LNCaP clone FGC (cell line): ENCODE measurements around the gene MMADHC.

Experiments used
- DNase-seq: peaks from one replicate; pipeline ENCODE4 v3.0.0-alpha.2; 2011; ENCODE audit warnings: low read depth
- H3K4me3 ChIP-seq: 2 replicates; pipeline ENCODE4 v1.5.1; 2011; ENCODE audit warnings: mild to moderate bottlenecking, low read depth, low read length, control low read depth
- TF ChIP-seq, protein P1 (sequence below): IDR thresholded peaks from 2 replicates; pipeline ENCODE4 v1.5.1; 2012; ENCODE audit warnings: mild to moderate bottlenecking; ENCODE audit not compliant: control insufficient read depth, insufficient read depth; ENCODE audit errors: extremely low read depth

The MMADHC gene

DNA sequence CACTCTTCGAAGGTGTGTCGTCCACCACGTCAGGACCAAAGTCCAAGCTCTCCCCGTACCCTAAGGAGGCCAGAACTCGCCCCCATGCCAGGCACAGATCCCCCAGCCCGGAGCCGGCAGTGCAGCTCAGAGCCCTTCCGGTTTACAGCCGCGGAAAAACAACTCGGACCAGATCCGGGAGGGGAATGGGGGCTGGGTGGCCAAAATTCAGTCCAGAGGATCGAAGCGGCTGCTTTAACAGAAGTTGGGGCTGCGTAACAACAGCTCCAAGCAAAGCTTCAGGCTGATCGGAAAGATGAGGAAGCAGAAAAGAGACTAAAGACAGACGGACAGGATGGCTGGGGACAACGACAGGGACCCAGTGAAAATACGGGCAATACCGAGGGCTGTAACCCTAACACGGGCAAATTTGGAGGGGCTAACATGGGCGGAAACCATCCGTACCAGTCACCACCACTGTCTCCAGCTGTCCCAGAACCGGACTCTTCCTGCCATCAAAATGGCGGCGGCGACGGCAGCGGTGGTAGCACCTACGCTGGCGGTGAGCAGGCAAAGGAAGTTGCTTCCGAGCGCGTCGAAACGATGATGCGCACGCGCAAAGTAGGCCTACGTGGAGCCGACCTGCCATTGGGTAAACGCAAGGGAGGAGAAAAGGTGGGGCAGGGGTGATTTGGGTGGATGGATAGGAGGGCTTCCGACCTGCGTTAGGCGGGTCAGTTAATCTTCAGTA, at the start of gene MMADHC:
Gene MMADHC (minus strand): TSS at position 556 of the 730 bp plus-strand sequence. CDS start 678 bp downstream, outside the sequence.
- peak within 1 kb of the TSS; percentile 97 for H3K4me3 ChIP-seq
- peak; percentile 81 for DNase-seq
- TF ChIP-seq, protein P1, sequence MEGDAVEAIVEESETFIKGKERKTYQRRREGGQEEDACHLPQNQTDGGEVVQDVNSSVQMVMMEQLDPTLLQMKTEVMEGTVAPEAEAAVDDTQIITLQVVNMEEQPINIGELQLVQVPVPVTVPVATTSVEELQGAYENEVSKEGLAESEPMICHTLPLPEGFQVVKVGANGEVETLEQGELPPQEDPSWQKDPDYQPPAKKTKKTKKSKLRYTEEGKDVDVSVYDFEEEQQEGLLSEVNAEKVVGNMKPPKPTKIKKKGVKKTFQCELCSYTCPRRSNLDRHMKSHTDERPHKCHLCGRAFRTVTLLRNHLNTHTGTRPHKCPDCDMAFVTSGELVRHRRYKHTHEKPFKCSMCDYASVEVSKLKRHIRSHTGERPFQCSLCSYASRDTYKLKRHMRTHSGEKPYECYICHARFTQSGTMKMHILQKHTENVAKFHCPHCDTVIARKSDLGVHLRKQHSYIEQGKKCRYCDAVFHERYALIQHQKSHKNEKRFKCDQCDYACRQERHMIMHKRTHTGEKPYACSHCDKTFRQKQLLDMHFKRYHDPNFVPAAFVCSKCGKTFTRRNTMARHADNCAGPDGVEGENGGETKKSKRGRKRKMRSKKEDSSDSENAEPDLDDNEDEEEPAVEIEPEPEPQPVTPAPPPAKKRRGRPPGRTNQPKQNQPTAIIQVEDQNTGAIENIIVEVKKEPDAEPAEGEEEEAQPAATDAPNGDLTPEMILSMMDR: no peak

DNA sequence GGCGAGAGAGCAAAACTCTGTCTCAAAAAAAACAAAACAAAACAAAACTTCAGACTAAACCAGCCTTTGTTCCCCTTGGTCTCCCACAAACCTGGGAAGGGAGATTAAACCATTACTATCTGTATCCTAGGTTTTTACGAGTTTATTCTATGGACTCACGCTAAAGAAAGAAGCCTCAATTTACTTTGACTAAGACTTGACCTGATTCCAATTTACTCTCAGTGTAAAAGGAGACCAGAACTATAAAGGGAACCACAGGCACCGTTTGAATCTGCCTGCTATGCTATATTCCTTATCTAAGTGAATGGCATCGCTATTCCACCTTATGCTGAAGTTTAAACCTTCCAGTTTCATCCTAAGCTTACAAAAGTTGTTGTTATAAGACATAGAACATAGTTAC, 46.5 kb upstream of the MMADHC start:
- DNase-seq: no peak
- H3K4me3 ChIP-seq: no peak overlapping the region
- TF ChIP-seq, protein P1: no peak

DNA sequence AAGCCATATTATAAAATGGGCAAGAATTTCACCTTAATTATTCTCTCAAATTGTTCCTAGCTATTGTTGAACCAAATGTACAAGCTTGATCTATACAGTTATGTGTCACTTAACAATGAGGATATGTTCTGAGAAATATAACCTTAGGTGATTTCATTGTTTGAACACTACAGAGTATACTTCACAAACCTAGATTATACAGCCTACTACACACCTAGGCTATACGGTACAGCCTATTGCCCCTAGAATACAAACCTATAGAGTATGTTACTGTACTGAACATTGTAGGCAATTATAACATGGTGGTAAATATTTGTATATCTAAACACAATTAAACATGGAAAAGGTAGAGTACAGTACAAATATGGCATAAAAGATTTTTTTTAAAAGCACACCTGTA, 42.9 kb upstream of the MMADHC start:
- DNase-seq: no peak
- TF ChIP-seq, protein P1: no peak
- no peak overlapping the region for H3K4me3 ChIP-seq

DNA sequence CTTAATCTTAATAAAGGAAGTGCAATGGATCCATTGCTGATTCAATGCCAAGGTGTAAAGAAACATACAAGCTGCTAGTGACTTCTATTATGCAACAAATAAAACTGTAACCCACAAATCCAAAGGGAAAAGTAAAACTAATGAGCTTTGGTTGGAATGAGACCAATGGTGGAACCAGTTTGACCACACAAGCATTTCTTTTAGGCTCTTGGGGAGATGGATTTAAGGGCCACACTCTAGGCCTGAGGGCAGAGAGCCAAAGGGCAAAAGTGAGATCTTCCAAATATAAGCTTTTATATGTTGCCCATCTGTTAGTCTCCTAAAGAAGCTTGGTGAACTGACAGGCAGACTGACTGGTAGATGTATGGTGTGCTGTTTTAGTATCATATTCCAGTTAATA, 41.5 kb upstream of the MMADHC start:
- no peak overlapping the region for H3K4me3 ChIP-seq
- TF ChIP-seq, protein P1: no peak
- DNase-seq: no peak

DNA sequence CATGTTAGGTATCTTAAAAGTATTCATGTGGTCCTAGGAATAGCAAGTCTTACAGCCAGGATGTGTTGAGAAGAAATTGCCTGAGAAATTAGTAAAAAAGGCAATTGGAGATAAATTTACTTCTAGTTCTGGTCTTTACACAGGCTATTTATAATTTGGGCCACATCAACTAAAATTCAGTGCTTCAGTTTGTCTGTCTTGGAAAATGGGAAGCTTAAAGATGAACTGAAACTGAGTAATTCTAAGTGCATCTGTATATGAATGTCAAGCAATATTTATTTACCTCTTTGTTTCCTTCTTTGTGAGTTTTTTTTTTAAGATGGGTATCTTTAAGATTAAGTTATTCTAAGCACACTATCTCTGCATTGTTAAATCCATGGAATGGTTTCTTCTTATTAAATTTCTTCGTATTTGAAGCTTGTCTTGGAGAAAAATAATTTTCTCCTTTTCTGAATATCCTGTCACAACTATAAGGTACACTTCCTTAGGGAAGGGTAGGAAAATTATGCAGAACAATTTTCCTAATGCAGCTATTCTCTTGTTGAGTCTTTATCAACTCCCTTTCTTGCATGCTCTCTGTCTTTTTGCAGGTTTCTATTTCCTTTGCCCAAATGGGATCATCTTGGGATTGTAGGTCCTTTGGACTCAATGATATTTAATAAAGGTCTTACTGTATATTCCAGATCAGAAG, 39.7 kb upstream of the MMADHC start:
- no peak for DNase-seq
- no peak overlapping the region for H3K4me3 ChIP-seq
- TF ChIP-seq, protein P1: no peak

DNA sequence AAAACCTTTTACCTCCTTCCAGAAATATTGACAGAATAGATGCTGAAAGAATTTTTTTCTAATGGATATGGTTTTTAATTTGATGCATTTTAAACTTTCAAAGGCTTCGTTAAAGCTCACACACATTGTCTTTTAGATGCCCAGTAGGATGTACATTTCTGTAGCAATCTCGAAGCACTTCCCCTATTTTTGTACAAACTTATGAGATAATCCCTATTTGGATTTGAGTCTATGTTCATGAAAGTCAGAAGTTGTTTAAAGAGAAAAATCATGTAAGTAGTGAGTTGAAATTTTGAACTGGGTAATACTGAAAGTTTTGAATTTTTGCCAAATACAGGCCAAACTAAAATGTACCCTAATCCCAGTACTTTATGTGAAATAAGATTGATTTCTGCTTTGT, 38.1 kb upstream of the MMADHC start:
- H3K4me3 ChIP-seq: no peak overlapping the region
- no peak for DNase-seq
- TF ChIP-seq, protein P1: no peak
